ENCODE measurements around the gene ANKRD22.

ANKRD22 gene

DNA sequence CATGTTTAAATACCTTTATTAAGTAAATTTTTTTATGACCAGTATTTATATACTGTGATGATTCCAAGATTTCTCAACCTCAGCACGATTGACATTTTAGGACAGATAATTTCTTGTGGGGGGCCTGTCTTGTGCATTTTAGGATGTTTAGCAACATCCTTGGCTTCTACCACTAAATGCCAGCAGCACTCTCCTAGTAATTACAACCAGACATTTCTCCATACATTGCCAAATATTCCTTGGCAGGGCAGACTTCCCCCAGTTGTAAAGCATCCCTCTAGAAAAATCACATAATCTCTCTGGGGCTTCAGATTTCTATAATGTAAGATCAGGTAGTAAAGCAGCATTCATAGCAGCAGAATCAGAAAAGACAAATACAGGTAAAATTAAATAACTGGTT is 56.9 kb downstream of the ANKRD22 start:
- DNase-seq (ENCODE audit: low spot score) = no peak

DNA sequence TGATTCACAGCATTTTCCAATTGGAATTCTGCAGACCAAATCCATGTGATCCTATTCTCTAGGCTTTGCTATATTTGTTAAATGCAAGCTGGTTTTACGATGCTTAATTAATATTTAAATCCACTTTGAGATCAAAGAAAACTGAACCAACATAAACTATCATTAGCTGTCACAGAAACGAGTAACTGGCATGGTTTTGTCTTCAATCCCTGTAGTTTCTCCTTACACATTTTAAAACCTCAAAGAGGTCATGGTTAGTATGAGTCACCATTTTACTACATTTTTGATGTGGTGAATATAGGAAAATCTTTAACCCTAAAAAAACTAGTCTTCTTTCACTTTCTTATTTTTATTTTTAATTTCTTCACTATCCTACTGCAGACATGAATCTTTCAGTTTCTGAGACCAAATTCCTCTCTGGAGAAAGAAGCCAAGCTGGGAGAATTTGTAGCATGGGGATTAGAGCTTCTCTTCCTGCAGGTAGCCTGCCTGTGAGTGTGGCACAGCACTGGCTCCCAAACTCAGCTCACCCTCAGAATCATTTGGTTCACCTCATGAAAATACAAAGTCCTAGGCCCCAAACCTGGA is 57.8 kb downstream of the ANKRD22 start:
- DNase-seq (ENCODE audit: low spot score) = peak; percentile 16

DNA sequence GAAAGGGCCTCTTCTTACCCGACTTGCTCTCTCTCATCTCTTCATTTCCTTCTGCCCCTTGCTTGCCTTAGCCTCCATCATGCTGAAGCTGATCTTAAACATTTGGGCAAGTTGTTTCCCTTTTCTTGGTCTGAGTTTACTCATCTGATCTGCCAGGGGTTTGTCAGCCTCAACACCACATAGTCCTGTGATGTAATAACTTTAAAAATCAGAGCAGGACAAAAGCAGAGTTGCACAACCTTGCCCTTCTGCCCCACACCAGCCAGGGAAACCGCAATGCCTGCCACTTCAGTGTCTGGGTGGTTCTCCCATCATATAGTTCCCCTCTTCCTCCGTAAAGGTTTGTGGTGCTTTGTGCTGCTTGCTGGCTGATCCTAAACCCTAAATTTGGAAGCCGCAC is 59.0 kb downstream of the ANKRD22 start:
- DNase-seq (ENCODE audit: low spot score) = peak; percentile 40

DNA sequence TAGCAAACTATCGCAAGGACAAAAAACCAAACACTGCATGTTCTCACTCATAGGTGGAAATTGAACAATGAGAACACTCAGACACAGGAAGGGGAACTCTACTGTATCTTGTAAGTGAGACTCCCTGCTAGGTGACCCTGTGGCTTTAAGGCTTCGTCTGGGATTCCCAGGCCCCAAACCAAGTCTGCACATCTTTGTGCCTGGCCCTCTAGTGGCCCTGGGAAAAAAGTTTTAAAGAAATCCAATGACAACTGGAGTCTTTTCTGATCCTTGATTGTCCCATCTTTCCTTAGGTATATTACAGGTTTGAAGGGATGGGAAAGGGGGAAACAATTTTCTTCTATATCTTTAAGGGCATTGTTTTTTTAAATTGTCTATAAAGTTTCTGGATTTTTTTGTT is 59.7 kb downstream of the ANKRD22 start:
- DNase-seq (ENCODE audit: low spot score) = peak; percentile 53

DNA sequence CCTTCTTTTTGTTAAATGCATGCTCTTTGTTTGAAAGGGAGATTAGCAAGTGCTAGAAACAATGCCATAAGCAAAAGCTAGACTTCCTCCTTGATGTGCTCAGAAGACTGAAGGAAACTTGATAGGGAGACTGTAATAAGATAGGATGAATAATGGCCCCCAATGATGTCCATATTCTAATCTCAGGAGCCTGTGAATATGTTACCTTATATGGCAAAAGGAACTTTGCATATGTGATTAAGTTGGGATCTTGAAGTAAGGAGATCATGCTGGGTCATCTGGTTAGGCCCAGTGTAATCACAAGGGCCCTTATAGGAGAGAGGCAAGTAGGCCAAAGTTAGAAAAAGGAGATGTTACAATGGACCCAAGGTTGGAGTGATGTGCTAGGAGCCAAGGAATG is 62.7 kb downstream of the ANKRD22 start:
- DNase-seq (ENCODE audit: low spot score) = no peak

DNA sequence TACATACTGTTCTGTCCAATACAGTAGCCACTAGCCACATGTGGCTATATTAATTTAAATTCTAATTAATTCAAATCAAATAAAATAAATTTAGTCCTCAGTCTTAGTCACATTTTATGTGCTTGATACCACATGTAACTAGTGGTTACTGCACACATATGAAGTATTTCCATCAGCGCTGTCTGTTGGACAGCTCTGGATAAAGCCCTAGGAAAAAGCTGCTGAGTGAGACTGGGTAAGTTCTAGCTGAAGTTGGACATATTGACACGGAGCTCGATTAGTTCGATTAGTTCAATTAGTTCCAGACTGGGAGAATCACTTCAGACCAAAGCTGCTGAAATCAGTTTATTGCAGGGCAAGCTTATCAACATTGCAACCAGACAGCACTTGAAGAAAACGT is 64.2 kb downstream of the ANKRD22 start:
- no peak for DNase-seq (ENCODE audit: low spot score)

DNA sequence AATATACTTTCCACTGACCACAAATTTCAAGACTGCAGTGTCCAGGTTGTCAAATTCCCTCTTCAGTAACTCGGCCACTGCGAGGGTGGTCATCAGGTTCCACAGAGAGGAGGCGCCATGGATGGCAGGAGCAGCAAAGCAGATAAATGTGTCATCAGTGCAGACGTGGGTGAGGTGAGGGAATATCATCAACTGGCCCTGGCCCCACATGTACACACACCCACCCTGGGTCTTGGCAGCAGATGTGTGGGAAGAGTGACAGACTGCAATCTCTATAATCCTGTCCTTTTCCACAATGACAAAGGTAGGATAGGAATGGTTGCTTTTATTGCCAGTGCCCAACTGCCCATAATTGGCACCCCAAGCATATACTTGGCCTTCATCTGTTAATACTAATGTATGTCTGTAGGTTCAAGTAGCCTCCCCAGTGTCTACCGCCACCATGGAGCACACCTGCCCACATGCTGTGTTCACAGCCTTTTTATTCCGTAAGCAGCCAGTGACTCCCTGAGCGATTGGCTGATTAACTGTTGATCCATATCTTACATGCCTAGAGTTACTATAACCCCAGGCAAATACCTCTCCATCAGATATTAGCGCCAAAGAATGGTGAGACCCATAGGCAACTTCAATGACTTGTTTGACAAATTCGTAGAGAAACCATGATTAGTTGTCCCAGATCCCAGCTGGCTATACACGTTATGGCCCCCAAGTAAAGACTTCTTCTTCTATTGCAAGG is 65.4 kb downstream of the ANKRD22 start:
- DNase-seq (ENCODE audit: low spot score) = no peak

DNA sequence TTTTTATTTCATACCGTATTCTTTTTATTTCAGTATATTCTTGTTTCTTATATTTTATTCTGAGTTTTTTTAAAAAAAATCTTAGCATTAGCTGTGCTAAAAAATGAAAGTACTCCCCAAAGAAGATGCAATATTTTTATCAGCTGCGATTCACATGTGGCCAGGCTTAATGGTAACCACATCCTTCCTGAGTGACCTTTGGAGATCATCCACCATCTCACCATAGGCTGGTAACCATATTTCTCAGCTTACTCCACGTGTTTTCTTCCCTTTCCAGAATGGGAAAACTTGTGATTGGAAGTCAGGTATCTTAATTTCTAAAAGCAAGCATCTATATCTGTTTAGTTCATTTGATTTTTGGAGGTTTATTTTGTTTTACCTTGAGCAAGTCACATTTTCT is 67.9 kb downstream of the ANKRD22 start:
- no peak for DNase-seq (ENCODE audit: low spot score)

DNA sequence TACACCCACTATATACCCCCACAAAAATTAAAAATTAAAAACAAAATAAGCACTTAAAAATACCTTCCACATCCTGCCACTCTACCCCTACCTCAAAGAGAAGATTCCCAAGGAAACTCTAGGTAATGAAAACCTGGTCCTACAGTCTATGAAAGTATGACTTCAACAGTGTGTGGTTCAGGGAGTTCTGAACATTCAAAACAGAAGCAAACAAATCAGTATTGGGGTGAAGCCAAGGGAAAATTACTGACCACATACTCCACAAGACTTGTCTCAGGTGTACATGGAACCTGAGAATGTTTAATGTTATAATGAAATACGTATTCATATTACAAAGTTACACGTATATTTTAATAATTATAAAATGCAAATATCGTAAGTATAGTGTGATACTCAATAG is 69.4 kb downstream of the ANKRD22 start:
- no peak for DNase-seq (ENCODE audit: low spot score)

DNA sequence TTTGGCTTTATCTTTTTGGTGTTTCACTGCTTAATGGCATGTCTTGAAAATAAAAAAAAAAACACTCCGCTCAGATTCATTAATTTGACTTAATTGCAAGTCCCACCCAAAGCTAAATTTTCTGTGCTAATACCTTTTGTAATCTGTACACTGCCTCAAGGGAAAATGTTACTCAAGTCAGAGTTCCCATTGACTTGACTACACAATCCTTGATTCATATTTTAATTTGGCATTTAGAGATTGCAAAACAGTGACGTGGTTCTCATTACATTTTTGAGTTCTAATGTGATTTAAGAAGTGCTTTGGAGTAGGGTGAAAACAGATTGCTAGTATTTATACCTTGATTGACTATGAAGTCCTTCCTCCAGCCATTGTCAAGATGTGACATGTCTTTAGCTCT is 70.4 kb downstream of the ANKRD22 start:
- no peak for DNase-seq (ENCODE audit: low spot score)

Measured in AG20443 (cell line).